Cardiac fibroblast (primary cell): Measurements from ENCODE around the gene TBX15.
A peak's percentile ranks its signal among the peaks of the same experiment; 100 is the strongest.

Source experiments
- DNase-seq, 2 donors: peaks; one replicate each; pipeline versions ENCODE4 v3.0.0 to v3.0.0-alpha.2; 2010; ENCODE audit warnings: low read depth in 2 of 2
- H3K4me3 ChIP-seq, 2 donors: replicated peaks in 1 of 2; 1 replicate in 1 of 2; 2 replicates in 1 of 2; pipeline ENCODE4 v1.5.1; 2011; ENCODE audit warnings: low read depth in 2 of 2, low read length in 2 of 2, mild to moderate bottlenecking in 2 of 2, moderate library complexity in 1 of 2
- TF ChIP-seq, protein P1 (sequence below): IDR thresholded peaks from one replicate; pipeline ENCODE4 v1.5.1; 2011; ENCODE audit warnings: low read depth, mild to moderate bottlenecking, low read length, inconsistent platforms

Gene TBX15

DNA sequence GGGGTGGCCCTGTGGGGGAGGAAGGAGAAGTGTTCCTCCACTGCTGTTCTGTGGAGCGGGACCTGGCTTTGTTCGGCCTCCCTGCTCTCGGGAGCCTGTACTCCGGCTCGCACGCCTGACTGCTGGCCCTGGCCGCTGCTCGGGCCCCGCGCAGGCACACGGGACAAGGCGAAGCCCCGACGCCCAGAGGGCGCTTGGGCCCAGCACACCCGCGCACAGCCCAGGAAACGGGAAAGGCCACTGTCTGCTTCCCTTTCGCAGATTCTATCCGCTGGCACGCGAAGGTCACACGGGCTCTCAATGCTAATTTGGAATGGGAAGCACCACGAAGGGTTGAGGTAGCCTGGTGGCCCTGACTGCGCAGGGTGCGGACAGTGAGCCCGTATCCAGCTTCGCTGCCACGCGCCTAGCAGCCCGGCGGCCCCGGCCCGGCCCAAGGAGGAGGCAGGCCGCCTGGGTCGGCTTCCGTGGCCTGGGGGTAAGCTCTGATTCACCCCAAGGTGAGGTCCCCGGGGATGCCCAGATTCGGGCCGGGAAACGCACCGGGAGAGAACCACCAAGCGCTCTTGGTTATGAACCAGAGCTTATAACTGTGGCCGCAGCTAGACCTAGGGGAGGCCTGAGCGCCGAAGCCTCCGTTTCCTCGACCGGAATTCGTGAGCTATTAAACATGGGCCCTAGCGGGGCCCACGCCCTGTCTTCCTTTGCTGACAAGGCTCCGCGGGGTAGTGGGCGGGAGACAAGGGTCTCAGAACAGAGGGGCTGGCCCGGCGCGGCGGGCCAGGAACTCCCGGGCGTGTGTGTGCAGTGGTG lies 19.7 kb upstream of the TBX15 start:
- TF ChIP-seq, protein P1, sequence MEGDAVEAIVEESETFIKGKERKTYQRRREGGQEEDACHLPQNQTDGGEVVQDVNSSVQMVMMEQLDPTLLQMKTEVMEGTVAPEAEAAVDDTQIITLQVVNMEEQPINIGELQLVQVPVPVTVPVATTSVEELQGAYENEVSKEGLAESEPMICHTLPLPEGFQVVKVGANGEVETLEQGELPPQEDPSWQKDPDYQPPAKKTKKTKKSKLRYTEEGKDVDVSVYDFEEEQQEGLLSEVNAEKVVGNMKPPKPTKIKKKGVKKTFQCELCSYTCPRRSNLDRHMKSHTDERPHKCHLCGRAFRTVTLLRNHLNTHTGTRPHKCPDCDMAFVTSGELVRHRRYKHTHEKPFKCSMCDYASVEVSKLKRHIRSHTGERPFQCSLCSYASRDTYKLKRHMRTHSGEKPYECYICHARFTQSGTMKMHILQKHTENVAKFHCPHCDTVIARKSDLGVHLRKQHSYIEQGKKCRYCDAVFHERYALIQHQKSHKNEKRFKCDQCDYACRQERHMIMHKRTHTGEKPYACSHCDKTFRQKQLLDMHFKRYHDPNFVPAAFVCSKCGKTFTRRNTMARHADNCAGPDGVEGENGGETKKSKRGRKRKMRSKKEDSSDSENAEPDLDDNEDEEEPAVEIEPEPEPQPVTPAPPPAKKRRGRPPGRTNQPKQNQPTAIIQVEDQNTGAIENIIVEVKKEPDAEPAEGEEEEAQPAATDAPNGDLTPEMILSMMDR: no peak
- H3K4me3 ChIP-seq: peak overlapping the region; percentile 27
- no peak for DNase-seq

DNA sequence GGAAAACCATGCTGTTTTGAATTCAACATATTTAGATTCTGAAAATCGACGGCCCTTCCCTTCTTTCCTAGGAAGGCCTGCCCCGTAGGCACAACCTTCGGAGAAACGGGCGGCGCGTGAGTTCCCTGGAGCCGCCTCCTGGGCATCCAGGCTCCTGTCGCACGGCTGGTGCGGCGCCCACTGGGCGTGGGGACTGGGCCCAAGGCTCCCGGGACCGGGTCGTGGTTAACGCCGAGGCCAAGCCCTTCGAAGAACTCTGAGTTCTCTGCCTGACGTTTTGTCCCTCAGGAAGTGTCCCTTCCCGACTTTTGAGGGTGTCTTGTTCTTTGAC lies 19.2 kb upstream of the TBX15 start:
- DNase-seq: no peak
- TF ChIP-seq, protein P1: no peak
- no peak overlapping the region for H3K4me3 ChIP-seq

DNA sequence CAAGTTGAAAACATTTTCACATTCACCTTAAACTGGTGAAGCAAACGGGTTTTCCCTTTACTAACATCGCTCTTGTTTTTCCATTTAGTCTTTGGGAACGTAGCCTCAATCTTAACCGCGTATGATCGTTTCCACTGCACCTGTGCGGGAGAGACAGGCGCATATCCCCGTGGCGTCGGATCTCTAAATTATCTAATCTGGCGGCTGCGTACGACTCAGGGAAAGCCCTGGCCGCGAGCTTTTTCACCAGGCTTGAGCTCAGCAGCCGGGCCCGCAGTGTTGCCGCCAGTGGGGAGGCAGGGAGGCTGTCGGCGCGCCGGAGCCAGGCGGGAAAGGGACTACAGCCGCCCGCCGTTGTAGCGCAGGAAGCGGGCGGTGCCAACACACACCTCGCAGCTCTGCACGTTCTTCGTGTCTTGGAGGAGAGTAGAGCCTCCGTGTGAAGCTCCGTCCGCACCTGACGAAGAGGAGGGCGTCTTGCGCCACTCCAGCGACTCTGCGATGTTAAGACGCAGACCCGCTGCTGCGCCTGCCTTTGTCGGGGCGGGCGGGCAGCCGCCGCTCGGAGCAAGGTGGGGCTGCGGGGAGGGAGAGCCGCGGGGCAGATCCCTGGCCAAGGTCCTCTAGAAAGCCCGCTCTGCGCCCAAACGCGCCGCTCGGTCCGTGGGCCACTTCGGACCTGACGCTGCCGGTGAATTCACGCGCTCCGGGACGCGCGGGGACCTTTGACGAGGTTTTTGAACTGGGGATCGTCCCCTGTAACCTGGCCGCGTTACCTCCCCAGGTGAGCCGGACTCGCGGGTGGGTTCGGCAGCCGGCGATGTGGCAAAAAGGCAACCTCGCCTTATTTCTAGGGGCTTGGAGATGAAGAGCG lies 18.5 kb upstream of the TBX15 start:
- H3K4me3 ChIP-seq: peak overlapping the region in 1 of 2 donors; percentile 16
- no peak for DNase-seq
- TF ChIP-seq, protein P1: no peak

DNA sequence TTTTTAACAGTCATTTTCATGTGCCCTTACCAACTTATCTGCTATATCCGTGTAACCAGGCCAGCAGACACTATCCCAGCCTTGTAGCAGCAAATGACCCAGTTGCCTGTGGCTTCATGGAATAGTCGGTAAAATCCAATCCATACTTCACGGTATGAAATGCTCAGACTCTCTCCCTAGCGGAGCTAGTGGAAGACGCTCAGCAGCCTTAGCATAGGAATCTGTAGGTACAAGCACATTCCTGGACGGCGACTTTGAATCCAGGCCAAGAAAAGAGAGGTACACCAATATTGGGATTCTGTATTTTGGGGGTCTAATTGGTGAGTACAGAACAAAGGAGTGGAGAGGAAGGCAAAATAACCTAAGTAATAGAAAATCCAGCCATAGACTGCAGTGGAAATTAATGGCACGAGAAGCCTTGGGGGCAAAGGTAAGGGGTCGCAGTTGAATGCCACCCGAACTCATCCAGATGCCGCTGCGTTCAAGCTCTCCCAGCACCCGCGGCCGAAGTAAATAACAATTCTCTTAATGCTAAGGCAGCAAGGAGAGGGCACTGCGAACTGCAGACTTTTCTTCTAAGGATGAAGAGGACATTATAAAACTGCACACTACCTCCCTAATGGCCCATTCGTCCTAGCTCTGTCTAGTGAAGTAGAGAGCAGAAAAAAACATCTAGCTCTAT lies 17.7 kb upstream of the TBX15 start:
- DNase-seq: no peak
- H3K4me3 ChIP-seq: no peak overlapping the region
- TF ChIP-seq, protein P1: no peak

DNA sequence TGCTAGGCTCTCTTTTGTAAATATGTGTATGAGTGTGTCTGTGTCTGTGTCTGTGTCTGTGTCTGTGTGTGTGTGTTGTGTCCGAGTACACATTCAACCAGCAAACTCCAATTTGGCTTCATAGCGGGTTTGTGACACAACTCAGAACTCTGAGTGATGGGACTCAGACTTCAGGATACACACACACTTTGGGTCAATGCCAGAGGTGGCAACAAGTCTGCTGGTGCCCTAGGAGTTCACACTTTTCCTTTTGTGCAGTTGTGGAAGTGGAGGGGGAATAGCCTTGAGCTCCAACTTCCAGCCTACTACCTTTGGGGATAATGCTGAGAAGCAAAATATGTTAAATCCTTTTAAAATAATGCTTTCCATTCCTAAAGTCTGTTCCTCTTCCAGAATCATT lies 16.6 kb upstream of the TBX15 start:
- TF ChIP-seq, protein P1: no peak
- H3K4me3 ChIP-seq: no peak overlapping the region
- DNase-seq: no peak

DNA sequence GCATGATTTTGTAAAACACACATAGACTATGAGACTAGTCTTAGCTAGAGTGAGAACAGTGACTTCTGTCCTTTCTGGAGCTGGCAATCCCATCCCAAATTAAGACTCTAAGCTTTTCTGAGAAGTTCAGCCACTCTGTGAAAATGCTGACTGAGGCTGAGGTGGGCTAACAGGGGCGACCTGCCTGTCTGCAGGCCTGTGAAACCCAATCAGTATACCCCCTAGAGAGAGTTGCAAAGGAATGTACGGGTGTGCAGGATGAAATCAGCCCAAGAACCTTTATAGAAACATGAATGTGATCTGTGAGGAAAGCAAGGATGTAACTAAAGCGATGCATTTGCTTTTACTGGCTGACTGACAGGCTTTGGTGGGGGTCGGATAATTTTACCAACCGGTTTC lies 16.0 kb upstream of the TBX15 start:
- no peak for DNase-seq
- no peak overlapping the region for H3K4me3 ChIP-seq
- TF ChIP-seq, protein P1: no peak
